ENCODE data around the gene STAG2.

DNA sequence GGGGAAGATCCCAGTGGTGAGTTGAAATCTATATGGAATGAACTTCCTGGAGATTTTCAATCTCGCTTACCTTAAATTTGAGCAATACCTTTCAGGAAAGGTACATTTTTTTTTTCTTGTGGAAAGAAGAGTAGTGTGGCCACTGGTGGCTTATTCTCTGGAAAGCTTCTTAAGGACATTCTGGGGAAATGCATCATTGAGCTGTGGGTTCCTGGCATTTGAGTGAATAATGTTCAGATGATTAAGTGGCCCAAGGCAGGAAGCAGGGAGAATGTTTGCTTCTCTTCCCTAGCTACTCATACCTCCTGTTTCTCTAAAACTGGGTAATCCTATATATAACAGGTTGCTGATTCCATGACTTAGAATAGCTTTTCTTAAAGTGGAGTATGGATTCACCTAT lies 31.8 kb downstream of the STAG2 start:
- TF ChIP-seq, protein P1, sequence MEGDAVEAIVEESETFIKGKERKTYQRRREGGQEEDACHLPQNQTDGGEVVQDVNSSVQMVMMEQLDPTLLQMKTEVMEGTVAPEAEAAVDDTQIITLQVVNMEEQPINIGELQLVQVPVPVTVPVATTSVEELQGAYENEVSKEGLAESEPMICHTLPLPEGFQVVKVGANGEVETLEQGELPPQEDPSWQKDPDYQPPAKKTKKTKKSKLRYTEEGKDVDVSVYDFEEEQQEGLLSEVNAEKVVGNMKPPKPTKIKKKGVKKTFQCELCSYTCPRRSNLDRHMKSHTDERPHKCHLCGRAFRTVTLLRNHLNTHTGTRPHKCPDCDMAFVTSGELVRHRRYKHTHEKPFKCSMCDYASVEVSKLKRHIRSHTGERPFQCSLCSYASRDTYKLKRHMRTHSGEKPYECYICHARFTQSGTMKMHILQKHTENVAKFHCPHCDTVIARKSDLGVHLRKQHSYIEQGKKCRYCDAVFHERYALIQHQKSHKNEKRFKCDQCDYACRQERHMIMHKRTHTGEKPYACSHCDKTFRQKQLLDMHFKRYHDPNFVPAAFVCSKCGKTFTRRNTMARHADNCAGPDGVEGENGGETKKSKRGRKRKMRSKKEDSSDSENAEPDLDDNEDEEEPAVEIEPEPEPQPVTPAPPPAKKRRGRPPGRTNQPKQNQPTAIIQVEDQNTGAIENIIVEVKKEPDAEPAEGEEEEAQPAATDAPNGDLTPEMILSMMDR (conservative IDR thresholded peaks at IDR 0.05; ENCODE audit: low read depth, low read length): no peak
- TF ChIP-seq EZH2 (IDR thresholded peaks at IDR 0.05; ENCODE audit: borderline replicate concordance, low read depth, low read length, poor library complexity, severe bottlenecking): no peak

Measured in A673 (cell line).